Measurements from ENCODE around the gene ANKRD66.

GRCh38 chr6:46734867-46735719 is 11.6 kb upstream of the ANKRD66 start, which contains the start of gene PLA2G7:
- TF ChIP-seq CTCF (IDR thresholded peaks at IDR 0.05 in 4 of 5, conservative IDR thresholded peaks at IDR 0.05 in 1 of 5) (no peak), POLR2A (IDR thresholded peaks at IDR 0.05) (no peak)
